MM.1S (cell line): ENCODE data around the gene PTPRN2.

ENCODE experiments used
- CTCF ChIP-seq: fragments of 300-600 bp; sonication (generic); IDR thresholded peaks from 2 replicates; pipeline ENCODE4 v1.5.1; 2016; ENCODE audit warnings: antibody characterized with exemption, low read length, mixed read lengths
- EZH2phosphoT487 ChIP-seq: fragments of 300-600 bp; sonication (generic); IDR thresholded peaks from 2 replicates; pipeline ENCODE4 v1.6.1; 2018; ENCODE audit warnings: antibody characterized with exemption, low read length

GRCh38 chr7:158206341-158206740 lies 381.3 kb downstream of the PTPRN2 start:
- TF ChIP-seq CTCF (no peak), EZH2phosphoT487 (no peak)
